Activated T-helper 17 cell treated with anti-CD3 and anti-CD28 coated beads, Interleukin-2, amount 50 U/mL, for 72 hours (primary cell): Measurements from ENCODE around the gene PLCE1. TPM values are rescaled to one million over a fixed set of nuclear protein-coding genes. Genes with fewer than 3 reads are reported as not detected.

Experiments used
- ATAC-seq: fragments of 150-1000 bp; cut with Tn5 transposase; replicated peaks from 2 replicates; pipeline ENCODE4 v1.10.0; 2021; ENCODE audit warnings: mild to moderate bottlenecking, moderate library complexity
- H3K27ac Mint-ChIP-seq: one replicate; pipeline ENCODE4 v1.8.0; 2022; ENCODE audit warnings: mixed read lengths
- H3K27me3 Mint-ChIP-seq: one replicate; pipeline ENCODE4 v1.8.0; 2022; ENCODE audit warnings: mixed read lengths
- H3K36me3 Mint-ChIP-seq: one replicate; pipeline ENCODE4 v1.8.0; 2022; ENCODE audit warnings: low read depth, mild to moderate bottlenecking, mixed read lengths
- H3K4me1 Mint-ChIP-seq: one replicate; pipeline ENCODE4 v1.8.0; 2022; ENCODE audit warnings: mixed read lengths
- H3K4me3 Mint-ChIP-seq: one replicate; pipeline ENCODE4 v1.8.0; 2022; ENCODE audit warnings: mild to moderate bottlenecking, mixed read lengths
- H3K9me3 Mint-ChIP-seq: one replicate; pipeline ENCODE4 v1.8.0; 2022; ENCODE audit warnings: mixed read lengths
- total RNA-seq, 2 donors: library from RNA; stranded (reverse); gene quantifications; one replicate each; pipeline ENCODE4 v1.2.3, GENCODE V29; 2022

The PLCE1 gene
- total RNA-seq, 2 donors from 2014 or later, result 0.08 to 0.09 TPM

- Mint-ChIP-seq H3K27me3 (peaks cover 23% of the 10 kb centered on the region), H3K27ac (no peak overlapping the region), H3K36me3 (no peaks in the 10 kb centered on the region), H3K4me1 (no peaks in the 10 kb centered on the region), H3K4me3 (no peak overlapping the region), H3K9me3 (no peaks in the 10 kb centered on the region)
- ATAC-seq, result no peak
These were observed 7.7 kb downstream of the PLCE1 start for GRCh38 chr10:94001416-94001810.

- ATAC-seq, result no peak
- H3K4me1 Mint-ChIP-seq, result no peaks in the 10 kb centered on the region
- peaks cover 27% of the 10 kb centered on the region for H3K27me3 Mint-ChIP-seq
- no peaks in the 10 kb centered on the region for H3K9me3 Mint-ChIP-seq
- H3K4me3 Mint-ChIP-seq, result no peak overlapping the region
- H3K36me3 Mint-ChIP-seq, result no peaks in the 10 kb centered on the region
- no peak overlapping the region for H3K27ac Mint-ChIP-seq
These were observed 8.4 kb downstream of the PLCE1 start for GRCh38 chr10:94002156-94002555.

DNA sequence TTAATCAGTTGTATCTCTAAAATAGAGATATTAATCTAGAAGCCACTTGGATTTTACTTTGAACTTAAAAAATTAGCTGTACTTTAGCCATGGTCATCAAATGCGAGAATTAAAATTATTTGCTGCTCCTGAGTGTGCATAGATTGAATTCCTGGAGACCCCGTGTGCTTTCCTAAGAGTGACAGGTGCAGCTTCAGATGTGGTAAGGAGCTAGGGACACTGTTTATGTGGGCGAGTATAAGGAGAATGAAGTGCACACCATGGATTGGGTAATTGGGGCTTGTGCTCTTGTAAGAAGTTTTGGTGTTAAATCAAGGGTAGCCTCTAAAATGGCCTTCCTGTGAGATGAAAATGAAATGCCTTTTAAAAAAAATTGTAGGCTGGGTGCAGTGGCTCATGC lies 9.8 kb downstream of the PLCE1 start:
- Mint-ChIP-seq H3K9me3 (no peaks in the 10 kb centered on the region), H3K36me3 (no peaks in the 10 kb centered on the region), H3K27ac (no peak overlapping the region), H3K4me3 (no peak overlapping the region), H3K4me1 (no peaks in the 10 kb centered on the region), H3K27me3 (peaks cover 22% of the 10 kb centered on the region)
- no peak for ATAC-seq

- no peak overlapping the region for H3K27ac Mint-ChIP-seq
- ATAC-seq, result no peak
- peaks cover 13% of the 10 kb centered on the region for H3K27me3 Mint-ChIP-seq
- H3K4me1 Mint-ChIP-seq, result no peaks in the 10 kb centered on the region
- no peak overlapping the region for H3K4me3 Mint-ChIP-seq
- no peaks in the 10 kb centered on the region for H3K9me3 Mint-ChIP-seq
- no peaks in the 10 kb centered on the region for H3K36me3 Mint-ChIP-seq
These were observed 11.3 kb downstream of the PLCE1 start for GRCh38 chr10:94005050-94005449.

- H3K36me3 Mint-ChIP-seq, result no peaks in the 10 kb centered on the region
These were observed 13.1 kb downstream of the PLCE1 start for GRCh38 chr10:94006591-94007550.

DNA sequence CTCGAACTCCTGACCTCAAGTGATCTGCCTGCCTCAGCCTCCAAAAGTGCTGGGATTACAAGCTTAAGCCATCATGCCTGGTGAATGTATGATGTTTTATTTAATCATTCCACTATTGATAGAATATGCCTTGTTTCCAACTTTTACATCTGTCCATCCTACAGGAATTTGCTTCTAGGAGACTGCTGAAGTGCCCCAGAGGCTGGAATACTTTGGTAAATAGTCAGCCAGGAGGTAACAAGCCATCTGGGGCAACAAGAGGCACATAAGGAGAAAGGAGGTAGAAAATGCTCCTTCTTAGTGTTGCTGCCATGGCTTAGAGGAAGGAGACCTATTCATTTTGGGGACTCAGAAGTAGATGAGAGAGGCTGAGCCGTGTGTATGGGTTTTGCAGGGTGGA lies 14.8 kb downstream of the PLCE1 start:
- H3K36me3 Mint-ChIP-seq, result no peaks in the 10 kb centered on the region
- H3K27ac Mint-ChIP-seq, result no peak overlapping the region
- peaks cover 8% of the 10 kb centered on the region for H3K27me3 Mint-ChIP-seq
- no peaks in the 10 kb centered on the region for H3K9me3 Mint-ChIP-seq
- no peaks in the 10 kb centered on the region for H3K4me1 Mint-ChIP-seq
- ATAC-seq, result no peak
- no peak overlapping the region for H3K4me3 Mint-ChIP-seq

More at GRCh38 chr10:94006591-94007550, 13.1 kb downstream of the PLCE1 start:
- H3K9me3 Mint-ChIP-seq, result no peaks in the 10 kb centered on the region
- H3K4me1 Mint-ChIP-seq, result no peaks in the 10 kb centered on the region
- ATAC-seq, result no peak
- no peak overlapping the region for H3K4me3 Mint-ChIP-seq
- no peak overlapping the region for H3K27ac Mint-ChIP-seq
- H3K27me3 Mint-ChIP-seq, result peaks cover 8% of the 10 kb centered on the region

GRCh38 chr10:94010116-94010515 lies 16.4 kb downstream of the PLCE1 start:
- no peaks in the 10 kb centered on the region for H3K9me3 Mint-ChIP-seq
- no peaks in the 10 kb centered on the region for H3K36me3 Mint-ChIP-seq
- no peak overlapping the region for H3K27ac Mint-ChIP-seq
- no peaks in the 10 kb centered on the region for H3K4me1 Mint-ChIP-seq
- H3K27me3 Mint-ChIP-seq, result peaks cover 8% of the 10 kb centered on the region
- no peak overlapping the region for H3K4me3 Mint-ChIP-seq
- no peak for ATAC-seq

- H3K36me3 Mint-ChIP-seq, result no peaks in the 10 kb centered on the region
- H3K27ac Mint-ChIP-seq, result no peak overlapping the region
- no peaks in the 10 kb centered on the region for H3K9me3 Mint-ChIP-seq
- no peak for ATAC-seq
- H3K4me3 Mint-ChIP-seq, result no peak overlapping the region
- H3K27me3 Mint-ChIP-seq, result peaks cover 5% of the 10 kb centered on the region
- no peaks in the 10 kb centered on the region for H3K4me1 Mint-ChIP-seq
These were observed 17.2 kb downstream of the PLCE1 start for GRCh38 chr10:94010886-94011285.

DNA sequence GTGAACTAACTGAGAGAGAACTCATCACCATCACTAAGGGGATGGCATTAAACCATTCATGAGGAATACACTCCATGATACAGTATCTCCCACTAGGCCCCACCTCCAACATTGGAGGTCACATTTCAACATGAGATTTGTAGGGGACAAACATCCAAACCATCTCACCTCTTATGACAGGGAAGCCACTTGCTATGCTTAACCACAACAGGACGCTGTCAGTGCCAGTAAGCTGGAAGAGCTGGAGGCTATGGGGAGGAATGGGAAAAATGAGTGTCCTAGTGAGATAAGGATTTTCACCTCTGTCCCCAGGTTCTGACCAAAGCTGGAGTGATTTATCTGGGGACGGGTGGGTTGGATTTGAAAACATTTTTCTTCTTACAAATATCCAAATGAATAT lies 17.6 kb downstream of the PLCE1 start:
- no peaks in the 10 kb centered on the region for H3K9me3 Mint-ChIP-seq
- H3K27ac Mint-ChIP-seq, result no peak overlapping the region
- H3K36me3 Mint-ChIP-seq, result no peaks in the 10 kb centered on the region
- no peaks in the 10 kb centered on the region for H3K4me1 Mint-ChIP-seq
- ATAC-seq, result no peak
- no peak overlapping the region for H3K4me3 Mint-ChIP-seq
- H3K27me3 Mint-ChIP-seq, result peaks cover 5% of the 10 kb centered on the region

DNA sequence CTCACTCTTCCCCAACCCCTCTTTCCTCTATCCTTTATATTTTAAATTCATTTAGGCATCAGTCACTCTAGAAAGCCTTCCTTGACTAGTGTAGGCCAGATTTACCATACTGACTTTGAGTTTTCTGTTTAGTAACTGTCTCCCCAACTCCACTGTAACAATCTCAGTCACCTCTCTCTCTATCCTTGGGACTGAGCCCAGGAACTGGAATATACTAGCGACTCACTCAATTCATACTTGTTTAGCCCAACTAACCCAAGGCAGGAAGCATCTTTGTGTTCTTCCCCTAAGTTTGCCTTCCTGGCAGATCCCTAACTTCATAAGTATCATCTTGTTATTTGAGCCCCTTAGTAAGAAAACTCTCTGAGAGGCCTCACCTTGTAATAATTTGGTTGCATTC lies 19.1 kb downstream of the PLCE1 start:
- Mint-ChIP-seq H3K4me1 (no peaks in the 10 kb centered on the region), H3K4me3 (no peak overlapping the region), H3K36me3 (no peaks in the 10 kb centered on the region), H3K27ac (no peak overlapping the region), H3K9me3 (no peaks in the 10 kb centered on the region), H3K27me3 (peaks cover 2% of the 10 kb centered on the region)
- ATAC-seq, result no peak

DNA sequence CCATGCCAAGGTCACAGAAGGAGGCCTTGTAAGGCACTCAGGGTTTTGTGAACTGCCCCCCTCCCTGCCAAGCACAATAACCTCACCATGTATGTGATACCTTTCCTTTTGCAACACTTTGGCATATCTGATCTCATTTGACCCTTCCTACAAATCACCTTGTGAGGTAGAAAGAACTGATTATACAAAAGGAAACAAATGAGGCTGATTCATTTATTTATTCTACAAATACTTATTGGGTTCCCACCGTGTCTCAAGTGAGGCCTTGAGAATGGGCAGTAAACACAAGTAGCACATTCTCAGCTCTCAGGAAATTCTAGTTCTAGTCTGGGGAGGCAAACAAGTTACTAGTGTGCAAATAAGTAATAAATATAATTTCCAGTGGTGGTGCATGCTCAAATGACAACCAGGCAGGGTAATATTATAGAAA lies 19.6 kb downstream of the PLCE1 start:
- H3K27me3 Mint-ChIP-seq, result peaks cover 2% of the 10 kb centered on the region
- H3K4me1 Mint-ChIP-seq, result no peaks in the 10 kb centered on the region
- no peak for ATAC-seq
- H3K4me3 Mint-ChIP-seq, result no peak overlapping the region
- no peak overlapping the region for H3K27ac Mint-ChIP-seq
- H3K36me3 Mint-ChIP-seq, result no peaks in the 10 kb centered on the region
- no peaks in the 10 kb centered on the region for H3K9me3 Mint-ChIP-seq

- no peak overlapping the region for H3K27ac Mint-ChIP-seq
- H3K9me3 Mint-ChIP-seq, result no peaks in the 10 kb centered on the region
- no peak overlapping the region for H3K4me3 Mint-ChIP-seq
These were observed 20.6 kb downstream of the PLCE1 start for GRCh38 chr10:94014304-94014703.

GRCh38 chr10:94016727-94017714 lies 23.3 kb downstream of the PLCE1 start:
- no peak overlapping the region for H3K4me3 Mint-ChIP-seq
- no peak for ATAC-seq

More at GRCh38 chr10:94014304-94014703, 20.6 kb downstream of the PLCE1 start:
- no peaks in the 10 kb centered on the region for H3K36me3 Mint-ChIP-seq
- ATAC-seq, result no peak
- H3K4me1 Mint-ChIP-seq, result no peaks in the 10 kb centered on the region
- H3K27me3 Mint-ChIP-seq, result peaks cover 2% of the 10 kb centered on the region

GRCh38 chr10:94018107-94018506 lies 24.4 kb downstream of the PLCE1 start:
- Mint-ChIP-seq H3K4me3 (no peak overlapping the region), H3K4me1 (no peaks in the 10 kb centered on the region), H3K9me3 (no peaks in the 10 kb centered on the region), H3K36me3 (no peaks in the 10 kb centered on the region), H3K27me3 (peaks cover 7% of the 10 kb centered on the region), H3K27ac (no peak overlapping the region)
- ATAC-seq, result no peak

More at GRCh38 chr10:94016727-94017714, 23.3 kb downstream of the PLCE1 start:
- Mint-ChIP-seq H3K27me3 (peaks cover 2% of the 10 kb centered on the region), H3K9me3 (no peaks in the 10 kb centered on the region), H3K4me1 (no peaks in the 10 kb centered on the region), H3K27ac (no peak overlapping the region), H3K36me3 (no peaks in the 10 kb centered on the region)
